ENCODE data around the gene EPB41L4B.

The EPB41L4B gene

DNA sequence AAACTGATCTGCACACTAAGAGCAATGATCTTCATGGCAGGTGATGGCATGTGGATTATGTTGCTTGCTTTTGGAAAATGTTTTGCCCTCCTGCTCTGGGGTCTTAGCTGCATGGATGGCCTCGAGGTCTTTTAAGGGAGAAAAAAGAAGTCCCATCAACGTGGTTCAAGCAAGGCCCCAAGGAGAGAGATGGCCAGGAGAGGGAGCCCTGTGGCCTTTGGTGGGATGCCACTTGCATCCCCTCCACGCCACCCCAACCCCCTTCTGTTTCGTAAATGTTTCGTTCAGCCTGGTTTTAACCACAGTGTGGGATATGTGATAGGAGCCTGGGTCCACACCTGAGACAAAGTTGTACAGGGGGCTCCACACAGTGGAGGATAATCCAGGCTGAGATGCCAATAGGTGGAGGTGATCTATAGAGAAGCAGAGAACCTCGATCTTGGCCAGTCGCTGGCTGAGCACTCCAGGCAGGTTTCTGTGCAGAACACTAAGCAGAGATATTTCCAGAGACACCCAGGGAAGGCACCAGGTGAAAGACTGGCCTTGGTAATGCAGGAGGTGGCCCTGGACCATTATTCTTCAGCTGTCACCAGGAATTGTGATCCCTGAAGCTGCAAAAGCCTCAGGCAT is 128.0 kb downstream of the EPB41L4B start:
- no peak for DNase-seq

DNA sequence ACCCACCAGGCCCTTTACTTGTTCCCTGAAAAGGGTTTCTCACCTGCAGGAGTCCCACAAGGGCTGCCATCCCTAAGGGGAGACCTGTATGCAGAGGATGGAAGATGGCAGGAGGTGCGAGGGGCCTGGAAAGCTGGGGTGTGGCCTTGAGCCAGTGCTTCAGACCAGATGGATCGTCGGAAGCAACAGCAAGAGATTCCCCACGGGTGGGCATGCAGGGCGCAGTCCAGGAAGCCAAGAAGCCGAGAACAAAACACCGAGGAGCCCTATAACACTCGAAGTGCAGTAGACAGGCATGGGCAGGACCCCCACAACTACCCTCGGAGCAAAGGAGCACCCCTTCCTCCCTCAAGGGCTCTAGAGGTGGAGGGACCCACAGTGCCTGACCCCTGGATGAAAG is 129.1 kb downstream of the EPB41L4B start:
- no peak for DNase-seq

- DNase-seq: no peak
These were observed 130.7 kb downstream of the EPB41L4B start for GRCh38 chr9:109190151-109190550.

DNA sequence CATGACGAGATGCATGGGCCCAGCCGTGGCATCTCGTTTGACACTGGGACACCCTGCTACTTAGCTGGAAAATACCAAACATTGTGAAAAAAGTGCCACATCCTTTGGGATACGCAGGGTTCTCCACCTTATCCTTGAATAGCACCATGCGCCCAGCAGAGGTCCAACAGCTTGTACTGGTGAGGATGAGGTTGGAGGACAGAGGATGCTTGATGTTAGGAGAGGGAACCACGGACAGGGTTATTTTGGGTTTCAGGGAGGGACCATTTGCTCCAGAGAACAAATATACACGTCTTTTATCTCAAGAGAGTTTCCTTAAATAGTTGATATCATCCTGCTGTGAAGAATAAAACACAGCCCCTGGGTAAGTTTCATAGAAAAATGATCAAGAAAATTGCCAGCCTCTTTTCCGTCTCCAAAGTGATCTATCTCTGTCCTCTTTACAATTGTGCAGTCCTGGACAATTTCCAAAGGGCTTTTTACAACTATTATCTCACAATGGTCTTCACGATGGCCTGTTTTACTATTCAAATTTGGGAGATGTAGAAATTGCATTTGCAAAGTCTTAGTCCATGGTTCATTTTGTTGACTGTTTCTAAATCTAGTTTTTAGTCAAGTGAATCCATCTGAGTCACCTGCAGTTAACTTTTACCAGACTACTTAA is 133.9 kb downstream of the EPB41L4B start:
- no peak for DNase-seq

DNA sequence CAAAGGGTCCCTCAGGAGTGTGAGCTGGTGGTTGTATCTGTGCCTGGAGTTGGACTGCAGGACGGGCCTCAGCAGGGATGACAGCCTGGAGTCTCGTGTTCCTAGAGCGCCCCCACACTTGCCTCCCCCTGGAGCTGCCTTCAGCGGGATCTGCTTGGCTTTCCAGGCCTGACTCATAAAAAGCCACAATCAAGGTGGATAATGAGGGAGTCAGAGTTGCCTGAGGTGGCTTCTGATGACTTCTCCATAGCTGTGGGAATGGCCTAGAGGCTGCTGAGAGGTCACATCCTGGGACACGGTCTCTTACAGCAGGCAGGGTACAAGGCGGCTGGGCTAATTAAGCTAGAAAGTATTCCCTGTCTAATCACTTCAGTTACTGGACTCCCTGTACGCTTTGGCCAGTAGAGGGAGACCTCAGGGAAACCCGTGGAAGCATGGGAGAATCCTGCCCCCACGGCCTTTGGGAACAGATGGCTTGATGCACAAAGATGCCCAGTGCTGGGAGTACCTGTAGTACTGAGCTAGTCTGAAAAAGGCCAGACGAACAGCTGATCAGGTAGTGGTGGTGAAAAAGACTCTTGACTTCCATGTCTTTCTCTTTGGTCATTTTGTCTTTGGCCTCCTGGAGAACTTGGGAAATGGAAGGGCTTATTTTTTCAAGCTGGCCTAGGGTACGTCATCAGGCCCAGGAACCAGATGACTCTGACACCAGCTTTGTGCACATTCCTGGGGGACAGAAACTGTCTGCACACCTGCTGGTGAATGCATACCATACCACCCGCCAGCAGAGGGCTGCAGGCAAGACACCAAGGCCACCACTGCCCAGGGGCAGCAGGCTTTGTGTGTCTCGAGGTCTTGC is 137.7 kb downstream of the EPB41L4B start:
- DNase-seq: peak; percentile 47

DNA sequence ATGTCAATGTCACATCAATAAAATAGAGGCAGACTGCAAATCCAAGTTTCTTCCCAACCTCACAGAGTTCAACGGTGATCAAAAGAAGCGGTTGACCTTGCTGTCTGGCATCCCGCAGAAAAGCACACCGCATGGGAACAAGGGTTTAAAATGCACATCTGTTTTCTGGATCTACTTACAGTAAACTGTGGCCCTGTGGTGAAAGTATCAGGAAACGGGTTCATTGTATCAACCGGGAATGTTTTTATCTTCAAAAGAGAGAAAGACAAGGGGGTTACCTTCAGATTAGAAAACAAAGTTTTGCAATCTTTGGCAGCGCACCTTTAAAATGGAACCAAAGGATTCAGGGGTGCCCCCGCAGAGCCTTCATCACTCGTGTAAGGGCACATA is 138.3 kb downstream of the EPB41L4B start:
- DNase-seq: no peak

- peak; percentile 66 for DNase-seq
These were observed 139.6 kb downstream of the EPB41L4B start for GRCh38 chr9:109181284-109181683.

GRCh38 chr9:109179801-109180523 is 140.9 kb downstream of the EPB41L4B start:
- DNase-seq: no peak

DNA sequence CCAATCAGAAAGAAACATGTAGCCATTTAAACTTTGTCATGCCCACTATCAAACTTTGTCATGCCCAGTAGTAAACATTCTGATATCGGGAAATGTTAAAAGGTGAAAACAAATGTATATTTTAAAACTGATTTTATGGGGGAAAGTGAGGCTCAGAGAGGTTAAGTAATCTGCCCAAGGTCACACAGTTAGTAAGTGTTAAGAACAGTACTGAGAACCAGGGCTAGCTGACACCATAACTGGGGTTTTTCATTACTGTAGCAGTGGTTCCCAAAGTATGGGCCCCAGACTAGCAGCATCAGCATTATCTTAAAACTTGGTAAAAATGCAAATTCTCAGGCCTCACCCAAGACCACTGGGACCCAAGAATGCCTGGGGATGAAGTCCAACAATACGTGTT is 143.9 kb downstream of the EPB41L4B start:
- no peak for DNase-seq

GRCh38 chr9:109176386-109176785 is 144.5 kb downstream of the EPB41L4B start:
- no peak for DNase-seq

DNA sequence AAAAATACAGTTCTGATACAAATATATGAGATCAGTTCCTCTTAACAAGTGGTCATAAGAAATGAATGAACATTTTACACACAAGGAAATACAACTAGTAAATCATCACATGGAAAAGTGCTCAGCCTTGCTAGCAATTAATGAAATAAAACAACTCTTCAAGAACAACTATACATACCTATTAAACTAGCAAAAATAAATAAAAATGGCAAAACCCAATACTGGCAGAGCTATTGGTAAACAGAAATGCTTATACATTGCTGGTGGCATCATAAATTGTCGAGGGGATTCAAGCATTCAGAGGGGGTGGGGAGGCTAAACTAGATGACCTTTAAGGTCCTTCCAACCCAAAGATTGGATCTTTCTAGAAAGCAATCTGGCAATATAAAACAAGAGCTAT is 147.9 kb downstream of the EPB41L4B start:
- no peak for DNase-seq

- DNase-seq: no peak
These were observed 148.9 kb downstream of the EPB41L4B start for GRCh38 chr9:109171926-109172325.

GRCh38 chr9:109168170-109168569 is 152.7 kb downstream of the EPB41L4B start:
- no peak for DNase-seq

DNA sequence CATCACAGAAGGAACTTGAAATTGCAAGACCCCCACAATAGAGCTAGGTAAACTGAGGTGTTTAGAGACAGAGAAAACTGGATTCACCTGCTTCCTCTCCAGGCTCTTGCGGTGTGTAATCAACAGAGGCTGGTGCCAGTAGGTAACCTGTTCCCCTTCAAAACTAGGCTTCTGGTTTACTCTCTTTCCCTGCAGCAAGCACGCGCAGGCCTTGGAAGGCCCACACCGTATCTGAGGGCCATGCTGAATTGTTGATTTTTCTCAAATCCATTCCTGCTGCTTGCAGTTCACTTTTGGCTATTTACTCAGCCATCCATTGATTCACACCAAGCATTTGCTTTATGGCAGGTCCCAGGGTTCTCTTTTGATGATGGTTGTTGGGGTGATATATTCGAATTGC is 153.1 kb downstream of the EPB41L4B start:
- no peak for DNase-seq

GRCh38 chr9:109166771-109167601 is 153.9 kb downstream of the EPB41L4B start, which contains the start of gene FRRS1L:
TSS of gene FRRS1L (minus strand) at chr9:109167249. CDS start at chr9:109167138, 111 bp downstream.
- no peak for DNase-seq

- no peak for DNase-seq
These were observed 154.6 kb downstream of the EPB41L4B start for GRCh38 chr9:109166171-109166770.

DNA sequence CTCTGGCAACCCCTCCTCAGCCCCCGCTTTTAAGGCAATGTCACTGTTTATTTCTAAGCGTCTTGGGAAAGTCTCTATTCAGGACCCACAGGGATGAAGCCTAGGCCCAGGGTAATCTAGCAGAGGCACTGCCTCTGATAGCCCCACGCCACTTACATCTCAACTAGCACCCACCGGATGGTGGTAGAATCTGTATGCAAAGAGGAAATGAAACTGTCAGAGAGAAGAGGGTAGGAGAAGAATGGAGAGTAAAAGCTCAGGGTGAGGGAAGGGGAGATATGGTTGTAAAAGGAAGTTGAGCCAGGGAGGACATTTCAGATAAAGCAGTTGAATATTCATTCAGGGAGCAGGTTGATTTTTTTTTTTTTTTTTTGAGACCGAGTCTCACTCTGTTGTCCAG is 156.8 kb downstream of the EPB41L4B start:
- DNase-seq: no peak

DNA sequence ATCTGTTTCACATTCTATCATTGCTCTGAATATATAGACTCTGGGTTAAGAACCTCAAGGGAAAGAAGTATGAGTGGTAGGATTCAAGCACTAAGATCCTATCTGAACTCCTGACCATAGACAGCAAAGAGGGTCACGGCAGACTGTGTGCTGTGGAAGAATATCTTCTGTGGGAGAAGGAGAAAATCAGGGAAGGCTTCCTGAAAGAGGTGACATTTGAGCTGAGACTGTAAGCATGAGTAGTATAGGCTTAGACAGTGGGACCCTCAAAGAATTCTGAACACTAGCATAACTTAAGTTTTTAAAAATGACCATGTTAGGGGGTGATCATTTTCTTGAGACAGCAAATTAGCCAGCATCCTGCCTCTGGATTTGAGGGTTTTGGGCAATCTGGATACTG is 157.7 kb downstream of the EPB41L4B start:
- no peak for DNase-seq

GRCh38 chr9:109162677-109163076 is 158.2 kb downstream of the EPB41L4B start:
- no peak for DNase-seq

- DNase-seq: no peak
These were observed 159.4 kb downstream of the EPB41L4B start for GRCh38 chr9:109161471-109161870.

GRCh38 chr9:109159583-109159982 is 161.3 kb downstream of the EPB41L4B start:
- no peak for DNase-seq

DNA sequence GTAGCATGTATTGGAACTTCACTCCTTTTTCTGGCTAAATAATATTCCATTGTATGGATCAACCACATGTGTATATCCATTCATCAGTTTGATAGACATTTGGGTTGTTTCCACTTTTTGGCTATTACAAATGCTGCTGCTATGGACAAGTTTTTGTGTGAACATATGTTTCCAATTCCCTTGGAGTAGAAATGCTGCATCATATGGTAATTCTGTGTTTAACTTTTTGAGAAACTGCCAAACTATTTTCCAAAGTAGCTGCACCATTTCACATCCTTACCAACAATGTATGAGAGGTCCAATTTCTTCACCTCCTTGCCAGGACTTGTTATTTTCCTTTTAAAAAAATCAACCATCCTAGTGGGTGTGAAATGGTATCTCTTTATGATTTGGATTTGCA is 162.2 kb downstream of the EPB41L4B start:
- DNase-seq: no peak
